Hepatocyte (in vitro differentiated cells): Measurements from ENCODE around the gene NIM1K. TPM values are rescaled to one million over a fixed set of nuclear protein-coding genes. Genes with fewer than 3 reads are reported as not detected.
A peak's percentile ranks its signal among the peaks of the same experiment; 100 is the strongest.
"Not testable (repeated sequence)": the region's sequence is repeated elsewhere in the genome, so short reads cannot be mapped to it uniquely, and the experiment has no call there.

Experiments
- DNase-seq: peaks from one replicate; pipeline ENCODE4 v3.0.0-alpha.2; 2016; ENCODE audit warnings: low spot score
- H2AFZ ChIP-seq: fragments of 200-600 bp; sonication (generic); 2 replicates; pipeline ENCODE4 v1.6.0; 2016; ENCODE audit warnings: antibody characterized with exemption, mild to moderate bottlenecking
- H3K27ac ChIP-seq: fragments of 200-600 bp; sonication (generic); 2 replicates; pipeline ENCODE4 v1.5.1; 2016; ENCODE audit warnings: mild to moderate bottlenecking
- H3K27me3 ChIP-seq: fragments of 200-600 bp; sonication (generic); 2 replicates; pipeline ENCODE4 v1.6.1; 2016
- H3K36me3 ChIP-seq: fragments of 200-600 bp; sonication (generic); replicated peaks from 2 replicates; pipeline ENCODE4 v1.5.1; 2016; ENCODE audit warnings: low read depth; ENCODE audit not compliant: insufficient read depth
- H3K4me1 ChIP-seq: fragments of 200-600 bp; sonication (generic); 2 replicates; pipeline ENCODE4 v1.5.1; 2016; ENCODE audit warnings: mild to moderate bottlenecking, moderate library complexity; ENCODE audit not compliant: insufficient read depth
- H3K4me2 ChIP-seq: fragments of 200-600 bp; sonication (generic); 2 replicates; pipeline ENCODE4 v1.6.0; 2016
- H3K4me3 ChIP-seq: fragments of 200-600 bp; sonication (generic); 2 replicates; pipeline ENCODE4 v1.5.1; 2016; ENCODE audit warnings: mild to moderate bottlenecking
- H3K79me2 ChIP-seq: fragments of 200-600 bp; sonication (generic); 2 replicates; pipeline ENCODE4 v1.6.0; 2017; ENCODE audit warnings: mild to moderate bottlenecking
- H3K9me2 ChIP-seq: fragments of 200-600 bp; sonication (generic); replicated peaks from 2 replicates; pipeline ENCODE4 v1.6.0; 2017; ENCODE audit warnings: mild to moderate bottlenecking; ENCODE audit not compliant: insufficient read depth
- H3K9me3 ChIP-seq: fragments of 200-600 bp; sonication (generic); 2 replicates; pipeline ENCODE4 v1.5.1; 2016; ENCODE audit warnings: low read depth, mild to moderate bottlenecking
- H4K20me1 ChIP-seq: fragments of 200-600 bp; sonication (generic); 2 replicates; pipeline ENCODE4 v1.6.0; 2016; ENCODE audit warnings: mild to moderate bottlenecking; ENCODE audit not compliant: insufficient read depth, poor library complexity, severe bottlenecking
- CTCF ChIP-seq: fragments of 200-600 bp; sonication (generic); IDR thresholded peaks from 2 replicates; pipeline ENCODE4 v1.5.1; 2016; ENCODE audit warnings: antibody characterized with exemption, mild to moderate bottlenecking; ENCODE audit not compliant: poor library complexity
- EZH2 ChIP-seq: fragments of 200-600 bp; sonication (generic); IDR thresholded peaks from 2 replicates; pipeline ENCODE4 v1.6.1; 2016; ENCODE audit warnings: antibody characterized with exemption, mild to moderate bottlenecking, borderline replicate concordance
- EZH2phosphoT487 ChIP-seq: fragments of 200-600 bp; sonication (generic); IDR thresholded peaks from one replicate; pipeline ENCODE4 v1.6.1; 2018; ENCODE audit warnings: antibody characterized with exemption, mild to moderate bottlenecking, low read depth, moderate library complexity; ENCODE audit not compliant: unreplicated experiment, severe bottlenecking
- WGBS: methylation state at CpG from one replicate; pipeline ENCODE4 v1.1.6; 2016; ENCODE audit warnings: low lambda C conversion rate; ENCODE audit errors: missing lambda C conversion rate; 5-methylcytosine and 5-hydroxymethylcytosine counted together
- polyA plus RNA-seq: library from polyadenylated mRNA; unstranded; fragments of >200 nt; fragmentation: Nextera tagmentation; extraction: Ambion mirVana; gene quantifications from 2 replicates; pipeline ENCODE4 v1.2.1, GENCODE V29; 2016
- total RNA-seq: library from RNA; depleted of rRNA; stranded (reverse); fragments of >200 nt; gene quantifications from 2 replicates; pipeline ENCODE4 v1.2.3, GENCODE V29; 2014

The NIM1K gene
- total and polyA plus RNA-seq, 2 experiments from 2014 or later: not detected

GRCh38 chr5:43305948-43306565 is 114.0 kb downstream of the NIM1K start:
- peak; percentile 77 for DNase-seq
- H3K27ac ChIP-seq: no peak overlapping the region

GRCh38 chr5:43306954-43307353 is 114.9 kb downstream of the NIM1K start:
- WGBS: 75% methylated on average over 5 of the region's 5 CpGs

More at GRCh38 chr5:43305948-43306565, 114.0 kb downstream of the NIM1K start:
- Histone ChIP-seq H3K9me3 (no peaks in the 10 kb centered on the region), H4K20me1 (peaks cover 97% of the 10 kb centered on the region), H2AFZ (no peak overlapping the region), H3K4me1 (peaks cover 40% of the 10 kb centered on the region), H3K9me2 (no peaks in the 10 kb centered on the region), H3K4me3 (no peak overlapping the region), H3K27me3 (no peaks in the 10 kb centered on the region), H3K36me3 (no peaks in the 10 kb centered on the region), H3K4me2 (peak overlapping the region; percentile 3), H3K79me2 (peaks cover 97% of the 10 kb centered on the region)
- WGBS: 72% methylated on average over 1 of the region's 1 CpG
- TF ChIP-seq EZH2 (no peak), EZH2phosphoT487 (no peak), CTCF (peak; percentile 67)

DNA sequence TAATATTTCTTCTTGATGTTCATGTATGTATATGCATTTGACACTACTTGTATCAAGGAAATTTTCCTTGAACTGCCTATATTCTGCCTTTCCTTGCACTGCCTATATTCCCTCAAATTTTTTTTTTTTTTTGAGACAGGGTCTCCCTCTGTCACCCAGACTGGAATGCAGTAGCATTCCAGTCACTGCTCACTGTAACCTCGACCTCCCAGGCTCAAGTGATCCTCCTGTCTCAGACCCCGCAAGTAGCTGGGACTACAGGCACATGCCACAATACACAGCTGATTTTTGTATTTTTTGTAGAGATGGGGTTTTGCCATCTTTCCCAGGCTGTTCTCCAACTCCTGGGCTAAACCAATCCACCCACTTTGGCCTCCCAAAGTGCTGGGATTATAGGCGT is 117.1 kb downstream of the NIM1K start:
- no peak for TF ChIP-seq EZH2phosphoT487
- no peak for TF ChIP-seq EZH2
- TF ChIP-seq CTCF: no peak
- Histone ChIP-seq H3K79me2 (peaks cover 86% of the 10 kb centered on the region), H3K27me3 (no peaks in the 10 kb centered on the region), H3K4me3 (no peak overlapping the region), H3K4me2 (peak overlapping the region; percentile 83), H3K9me3 (no peaks in the 10 kb centered on the region), H3K27ac (peak overlapping the region; percentile 17), H4K20me1 (peaks cover 85% of the 10 kb centered on the region), H2AFZ (no peak overlapping the region), H3K36me3 (no peaks in the 10 kb centered on the region), H3K4me1 (peaks cover 37% of the 10 kb centered on the region), H3K9me2 (no peaks in the 10 kb centered on the region)
- no peak for DNase-seq
- WGBS: 69% methylated on average over 3 of the region's 3 CpGs

More at GRCh38 chr5:43306954-43307353, 114.9 kb downstream of the NIM1K start:
- H3K4me1 ChIP-seq: peaks cover 40% of the 10 kb centered on the region
- H3K36me3 ChIP-seq, H3K27me3 ChIP-seq, H3K4me3 ChIP-seq, H3K27ac ChIP-seq, H2AFZ ChIP-seq, H3K9me2 ChIP-seq, DNase-seq, H3K9me3 ChIP-seq: not testable (repeated sequence)
- peak overlapping the region; percentile 83 for H3K4me2 ChIP-seq
- peaks cover 97% of the 10 kb centered on the region for H4K20me1 ChIP-seq
- H3K79me2 ChIP-seq: peaks cover 97% of the 10 kb centered on the region

- no peak for DNase-seq
- no peaks in the 10 kb centered on the region for H3K36me3 ChIP-seq
- H3K27ac ChIP-seq: peak overlapping the region; percentile 17
- peaks cover 81% of the 10 kb centered on the region for H3K79me2 ChIP-seq
- H3K4me1 ChIP-seq: peaks cover 41% of the 10 kb centered on the region
- H3K27me3 ChIP-seq: no peaks in the 10 kb centered on the region
- H4K20me1 ChIP-seq: peaks cover 80% of the 10 kb centered on the region
- no peak overlapping the region for H2AFZ ChIP-seq
- TF ChIP-seq EZH2 (no peak), CTCF (no peak), EZH2phosphoT487 (no peak)
- no peaks in the 10 kb centered on the region for H3K9me2 ChIP-seq
- peak overlapping the region; percentile 10 for H3K4me3 ChIP-seq
- no peaks in the 10 kb centered on the region for H3K9me3 ChIP-seq
- H3K4me2 ChIP-seq: peak overlapping the region; percentile 83
Measured at GRCh38 chr5:43309637-43310036, 117.6 kb downstream of the NIM1K start.
